Measurements from ENCODE around the gene SLCO1A2.

- TF ChIP-seq CTCF (IDR thresholded peaks at IDR 0.05; ENCODE audit: borderline replicate concordance, extremely low read depth, low read length, poor library complexity, severe bottlenecking) (no peak), EZH2 (IDR thresholded peaks at IDR 0.05; ENCODE audit: borderline replicate concordance, low read depth, low read length, severe bottlenecking) (no peak)
These were observed 68.8 kb downstream of the SLCO1A2 start for GRCh38 chr12:21265932-21266331.

Measured in DND-41 (cell line).